SHP77 (cell line): Measurements from ENCODE around the gene GBP1.

Source experiments
- DNase-seq, 2 experiments: peaks; one replicate each; lab custom pipeline; 2025; lab: John Stamatoyannopoulos, UW

Gene GBP1

GRCh38 chr1:89005286-89006151, 59.5 kb downstream of the GBP1 start:
- no peak for DNase-seq
